HUES6 (cell line): ENCODE data around the gene PRKG1.
A peak's percentile ranks its signal among the peaks of the same experiment; 100 is the strongest.
"Not testable (repeated sequence)": the region's sequence is repeated elsewhere in the genome, so short reads cannot be mapped to it uniquely, and the experiment has no call there.

ENCODE experiments used
- H3K27ac ChIP-seq: 2 replicates; pipeline ENCODE4 v1.7.0; 2013; ENCODE audit warnings: low read depth, mild to moderate bottlenecking, low read length, inconsistent platforms
- H3K27me3 ChIP-seq: 2 replicates; pipeline ENCODE4 v1.6.1; 2013; ENCODE audit warnings: low read length; ENCODE audit not compliant: control insufficient read depth, insufficient read depth
- H3K36me3 ChIP-seq: 2 replicates; pipeline ENCODE4 v1.6.1; 2013; ENCODE audit warnings: low read length; ENCODE audit not compliant: control insufficient read depth, insufficient read depth
- H3K4me1 ChIP-seq: 2 replicates; pipeline ENCODE4 v1.6.1; 2013; ENCODE audit warnings: low read length; ENCODE audit not compliant: control insufficient read depth, insufficient read depth
- H3K4me3 ChIP-seq: 2 replicates; pipeline ENCODE4 v1.5.1; 2013; ENCODE audit warnings: low read depth, low read length
- H3K9ac ChIP-seq: one replicate; pipeline ENCODE4 v1.6.1; 2013; ENCODE audit warnings: mild to moderate bottlenecking, low read length
- H3K9me3 ChIP-seq: 2 replicates; pipeline ENCODE4 v1.6.1; 2013; ENCODE audit warnings: low read depth, low read length; ENCODE audit not compliant: control insufficient read depth, insufficient read depth

PRKG1 gene

DNA sequence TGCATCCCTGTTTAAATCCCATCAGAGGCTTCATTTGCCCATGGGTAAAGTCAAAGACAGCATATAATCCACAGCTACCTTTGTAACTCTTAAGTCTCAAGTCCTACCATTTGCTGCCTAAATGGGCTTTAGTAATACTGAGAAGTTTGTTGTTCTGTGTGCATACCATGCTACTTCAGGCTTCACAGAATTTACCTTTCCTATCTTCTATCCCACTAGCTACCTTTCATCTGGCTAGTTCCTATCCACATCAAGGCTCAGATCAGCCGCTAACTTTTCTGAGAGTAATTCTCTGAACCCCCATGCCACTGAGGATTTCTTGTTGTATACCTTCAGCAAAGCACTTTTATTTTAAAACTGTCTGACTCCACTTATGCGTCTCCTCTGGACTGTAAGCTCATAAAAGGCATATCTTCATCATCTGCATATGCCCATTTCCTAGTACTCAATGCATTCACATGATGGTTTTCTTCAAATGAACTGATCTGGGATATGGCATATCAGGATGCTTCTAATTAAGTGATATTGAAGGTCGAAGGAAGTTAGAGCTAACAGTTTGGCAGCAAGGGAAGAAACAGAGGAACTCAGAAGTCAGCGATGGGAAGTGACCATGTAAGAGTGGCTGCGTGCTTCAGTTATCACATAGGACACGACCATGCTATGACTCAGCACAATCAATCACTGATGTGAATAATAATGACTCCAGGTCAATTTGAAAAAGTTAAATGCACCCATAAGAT, 955.9 kb downstream of the PRKG1 start:
- H3K4me1 ChIP-seq, result peaks cover 22% of the 10 kb centered on the region
- H3K36me3 ChIP-seq, result peaks cover 34% of the 10 kb centered on the region
- no peak overlapping the region for H3K4me3 ChIP-seq
- H3K9me3 ChIP-seq, result peaks cover 4% of the 10 kb centered on the region; the same call in 1 of the 2 replicates
- no peaks in the 10 kb centered on the region for H3K27me3 ChIP-seq
- 0 out of 2 replicates have a peak overlapping the region, but pooled peaks have one; percentile 1 for H3K27ac ChIP-seq
- no peak overlapping the region for H3K9ac ChIP-seq

DNA sequence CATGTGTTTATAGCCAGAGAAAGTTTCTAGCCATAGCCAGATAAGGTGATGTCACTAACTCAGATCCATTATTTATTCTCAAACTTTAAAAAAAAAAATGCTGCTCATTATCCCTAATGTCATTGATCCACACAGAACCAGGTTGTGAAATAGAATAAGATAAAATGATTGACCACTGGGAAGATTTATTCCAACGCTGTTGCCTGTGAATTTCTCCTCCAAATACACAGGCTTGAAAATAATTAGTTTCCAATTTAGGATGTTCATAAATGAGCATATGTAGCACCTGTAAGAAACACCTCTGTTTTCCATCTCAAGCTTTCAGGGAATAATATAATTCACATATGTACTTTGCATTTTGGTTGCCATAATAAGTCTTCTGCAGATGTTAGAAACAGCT, 956.7 kb downstream of the PRKG1 start:
- no peaks in the 10 kb centered on the region for H3K27me3 ChIP-seq
- peaks cover 4% of the 10 kb centered on the region; the same call in 1 of the 2 replicates for H3K9me3 ChIP-seq
- H3K27ac ChIP-seq, result no peak overlapping the region
- no peak overlapping the region for H3K9ac ChIP-seq
- H3K4me3 ChIP-seq, result no peak overlapping the region
- H3K36me3 ChIP-seq, result peaks cover 41% of the 10 kb centered on the region
- H3K4me1 ChIP-seq, result peaks cover 22% of the 10 kb centered on the region

DNA sequence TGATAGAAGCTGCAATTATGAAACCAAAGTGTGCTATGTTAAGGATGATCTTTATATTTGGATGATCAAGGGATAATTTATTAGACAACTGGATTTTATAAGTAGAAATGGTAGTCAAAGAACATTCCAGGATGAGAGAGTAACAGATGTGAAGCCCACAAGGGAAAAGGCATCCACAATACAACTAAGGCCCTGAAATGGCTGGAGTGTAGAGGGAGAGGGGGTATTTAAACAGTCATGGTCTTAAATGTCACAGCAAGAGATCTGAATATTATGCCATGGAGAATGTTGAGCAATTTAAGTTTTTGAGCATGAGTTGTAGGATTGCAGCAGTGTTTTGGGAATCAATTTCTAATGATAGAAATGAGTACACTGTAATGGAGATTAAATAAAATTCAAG, 957.5 kb downstream of the PRKG1 start:
- peak overlapping the region; percentile 49 for H3K27ac ChIP-seq
- H3K4me1 ChIP-seq, result peaks cover 22% of the 10 kb centered on the region
- no peak overlapping the region for H3K4me3 ChIP-seq
- H3K27me3 ChIP-seq, result no peaks in the 10 kb centered on the region
- no peaks in the 10 kb centered on the region for H3K9me3 ChIP-seq
- H3K36me3 ChIP-seq, result peaks cover 45% of the 10 kb centered on the region
- H3K9ac ChIP-seq, result no peak overlapping the region

- H3K4me3 ChIP-seq, result peak overlapping the region; percentile 45
- peak overlapping the region; percentile 77 for H3K9ac ChIP-seq
- H3K9me3 ChIP-seq, result no peaks in the 10 kb centered on the region
- H3K27me3 ChIP-seq, result no peaks in the 10 kb centered on the region
- peaks cover 22% of the 10 kb centered on the region for H3K4me1 ChIP-seq
- H3K27ac ChIP-seq, result peak overlapping the region; percentile 85
- peaks cover 48% of the 10 kb centered on the region for H3K36me3 ChIP-seq
Measured at GRCh38 chr10:52032681-52033629, 958.7 kb downstream of the PRKG1 start.

- Histone ChIP-seq H3K27ac (peak overlapping the region; percentile 97), H3K9ac (peak overlapping the region; percentile 100), H3K36me3 (peaks cover 27% of the 10 kb centered on the region), H3K4me1 (peaks cover 36% of the 10 kb centered on the region), H3K4me3 (peak overlapping the region; percentile 89)
- H3K9me3 ChIP-seq, H3K27me3 ChIP-seq: not testable (repeated sequence)
Measured at GRCh38 chr10:52039002-52039793, 964.9 kb downstream of the PRKG1 start.

GRCh38 chr10:52040486-52040885, 966.2 kb downstream of the PRKG1 start:
- H3K9me3 ChIP-seq, result no peaks in the 10 kb centered on the region
- peak overlapping the region; percentile 84 for H3K9ac ChIP-seq
- no peaks in the 10 kb centered on the region for H3K27me3 ChIP-seq
- H3K4me1 ChIP-seq, result peaks cover 48% of the 10 kb centered on the region
- H3K27ac ChIP-seq, result peak overlapping the region; percentile 97
- peaks cover 19% of the 10 kb centered on the region for H3K36me3 ChIP-seq
- peak overlapping the region; percentile 53 for H3K4me3 ChIP-seq

- H3K4me1 ChIP-seq, result peaks cover 60% of the 10 kb centered on the region
- H3K9ac ChIP-seq, result no peak overlapping the region
- H3K36me3 ChIP-seq, result no peaks in the 10 kb centered on the region
- peak overlapping the region; percentile 59; the same call in 1 of the 2 replicates for H3K27ac ChIP-seq
- no peaks in the 10 kb centered on the region for H3K9me3 ChIP-seq
- H3K27me3 ChIP-seq, result no peaks in the 10 kb centered on the region
- H3K4me3 ChIP-seq, result no peak overlapping the region; the same call in 1 of the 2 replicates
Measured at GRCh38 chr10:52043811-52044210, 969.5 kb downstream of the PRKG1 start.

DNA sequence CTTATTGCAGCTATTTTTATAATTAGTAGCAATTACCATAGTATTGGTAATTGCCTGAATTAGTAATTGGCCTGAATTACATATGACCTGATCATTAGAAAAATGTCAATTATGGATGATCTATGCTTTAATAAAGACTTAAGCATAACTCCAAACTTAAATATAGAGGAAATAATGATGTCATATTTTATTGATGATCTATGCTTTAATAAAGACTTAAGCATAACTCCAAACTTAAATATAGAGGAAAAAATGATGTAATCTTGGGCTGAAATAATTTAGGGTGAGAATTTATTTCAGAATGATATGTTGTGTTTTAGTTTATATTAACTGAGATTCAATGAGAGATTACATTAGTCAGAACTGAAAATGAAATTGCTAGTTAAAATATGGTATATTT, 973.8 kb downstream of the PRKG1 start:
- no peak overlapping the region for H3K27ac ChIP-seq
- no peaks in the 10 kb centered on the region for H3K27me3 ChIP-seq
- no peak overlapping the region for H3K9ac ChIP-seq
- no peaks in the 10 kb centered on the region for H3K36me3 ChIP-seq
- H3K9me3 ChIP-seq, result no peaks in the 10 kb centered on the region
- H3K4me3 ChIP-seq, result no peak overlapping the region
- peaks cover 47% of the 10 kb centered on the region for H3K4me1 ChIP-seq

DNA sequence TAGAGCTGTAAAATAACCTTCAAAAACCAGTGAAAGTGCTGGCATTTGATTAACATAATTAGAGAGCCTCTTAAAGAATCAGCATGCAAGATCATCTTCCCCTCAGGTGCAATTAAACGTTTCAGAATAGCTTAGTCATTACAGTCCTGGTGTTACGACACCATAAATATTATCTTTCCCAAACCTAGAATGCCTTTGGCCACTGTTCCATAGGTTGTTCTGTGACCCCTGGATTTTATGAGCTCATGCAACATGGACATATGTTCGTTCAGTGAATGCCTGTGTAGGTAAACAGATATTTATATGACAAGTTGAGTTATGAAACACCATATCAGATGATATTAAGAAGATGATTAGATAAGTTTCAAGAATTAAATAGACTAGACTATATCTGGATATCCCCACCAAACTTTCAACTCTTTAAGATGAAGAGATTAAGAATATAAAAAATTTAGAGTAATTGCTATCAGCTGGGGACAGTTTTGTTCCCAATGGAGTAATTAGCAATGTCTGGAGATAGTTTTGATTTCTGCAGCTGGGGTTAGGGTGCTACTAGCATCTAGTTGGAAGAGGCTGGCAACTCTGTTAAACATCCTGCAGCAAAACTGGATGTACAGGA, 976.3 kb downstream of the PRKG1 start:
- Histone ChIP-seq H3K9me3 (no peaks in the 10 kb centered on the region), H3K36me3 (no peaks in the 10 kb centered on the region), H3K9ac (no peak overlapping the region), H3K27ac (no peak overlapping the region), H3K4me3 (no peak overlapping the region), H3K4me1 (peaks cover 24% of the 10 kb centered on the region), H3K27me3 (no peaks in the 10 kb centered on the region)

GRCh38 chr10:52053497-52053896, 979.2 kb downstream of the PRKG1 start:
- H3K9me3 ChIP-seq, result no peaks in the 10 kb centered on the region
- H3K9ac ChIP-seq, result no peak overlapping the region
- no peaks in the 10 kb centered on the region for H3K27me3 ChIP-seq
- H3K4me1 ChIP-seq, result peaks cover 20% of the 10 kb centered on the region
- H3K4me3 ChIP-seq, result no peak overlapping the region
- no peaks in the 10 kb centered on the region for H3K36me3 ChIP-seq
- H3K27ac ChIP-seq, result no peak overlapping the region
